GM18502 (cell line): ENCODE results near the gene ZNF273.
"Not testable (repeated sequence)": the region's sequence is repeated elsewhere in the genome, so short reads cannot be mapped to it uniquely, and the experiment has no call there.

Source experiments
- ATAC-seq: cut with Tn5 transposase; IDR thresholded peaks from one replicate; pipeline ENCODE4 v1.9.1; 2021; ENCODE audit warnings: mild to moderate bottlenecking; ENCODE audit not compliant: unreplicated experiment, poor library complexity

Gene ZNF273

DNA sequence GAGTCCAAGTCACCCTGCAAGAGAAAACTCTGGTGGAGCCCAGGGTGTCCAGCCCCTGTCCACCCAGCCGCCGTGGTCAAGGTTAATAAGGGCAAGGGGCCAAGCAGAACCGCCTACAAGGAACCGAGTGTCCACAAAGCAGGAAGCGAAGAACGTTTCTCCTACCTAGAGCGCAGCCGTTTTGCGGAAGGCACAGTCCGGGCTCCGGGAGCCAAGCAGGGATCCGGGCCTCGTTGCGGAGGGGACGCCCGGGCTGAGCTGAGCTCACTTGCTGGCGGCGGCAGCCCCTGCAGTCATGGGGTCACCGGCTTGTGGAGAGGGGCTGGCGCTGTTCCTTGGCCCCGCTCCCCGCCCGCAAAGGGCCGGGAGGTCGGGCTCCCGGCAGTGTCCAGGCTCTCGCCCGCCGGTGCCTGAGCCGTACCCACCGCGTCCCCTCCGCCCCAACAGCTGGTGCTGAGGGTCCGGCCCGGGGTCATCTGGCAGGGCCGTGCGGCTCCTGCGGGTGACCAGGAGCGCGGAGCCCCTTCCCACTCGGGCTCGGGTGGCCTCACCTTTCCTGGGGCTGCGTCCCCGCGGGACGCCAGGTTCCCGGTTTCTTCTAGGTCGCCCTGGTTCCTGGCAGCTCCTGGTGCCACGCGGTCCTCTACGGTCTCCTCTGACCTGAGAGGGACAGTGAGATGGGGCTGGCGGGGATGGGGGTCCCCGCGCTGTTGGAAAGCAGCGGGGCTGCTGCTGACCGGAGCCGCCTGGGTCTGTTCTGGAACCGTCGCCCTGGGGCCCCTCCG is 14.0 kb upstream of the ZNF273 start:
- ATAC-seq, result no peak

DNA sequence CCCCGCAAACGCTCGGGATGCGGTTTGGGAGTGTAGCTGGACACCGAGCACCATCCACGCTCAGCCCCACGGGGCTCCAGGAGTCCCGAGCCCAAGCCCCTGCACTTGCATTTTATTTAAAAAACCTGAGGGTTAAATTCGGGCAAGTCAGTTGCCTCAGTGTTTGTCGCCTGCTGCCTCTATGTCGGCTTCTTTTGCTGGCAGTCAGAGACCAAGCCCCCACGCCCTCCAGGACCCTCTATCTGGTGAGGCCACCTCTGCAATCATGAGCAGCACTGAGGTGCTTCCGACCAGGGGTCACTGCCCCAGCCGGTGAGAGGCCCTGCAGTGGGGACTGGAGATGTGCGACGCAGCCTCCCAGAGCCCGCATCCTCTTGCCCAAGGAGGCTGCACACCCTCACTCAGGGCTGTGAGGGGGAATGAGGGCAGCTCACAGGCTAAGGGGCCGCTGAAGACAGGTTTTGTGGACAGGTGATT is 13.3 kb upstream of the ZNF273 start:
- no peak for ATAC-seq

DNA sequence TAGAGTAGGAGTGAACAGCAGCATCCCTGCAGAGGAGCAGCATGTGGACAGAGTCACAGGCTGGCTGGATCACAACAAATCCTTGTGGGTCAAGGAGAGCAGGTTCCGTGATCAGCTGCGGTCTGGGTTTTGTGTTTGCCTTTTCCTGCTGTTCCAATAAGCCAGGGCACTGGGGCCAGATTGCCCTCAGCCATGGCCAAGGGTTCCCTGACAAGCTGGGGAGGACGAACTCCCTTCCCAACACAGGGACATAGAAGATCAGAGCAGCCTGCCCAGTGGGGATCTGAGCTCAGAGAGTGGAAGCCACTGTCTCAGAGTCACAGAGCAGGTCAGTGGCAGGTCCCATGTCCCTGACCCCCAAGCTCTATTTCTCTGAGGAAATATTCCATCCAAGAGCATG is 12.8 kb upstream of the ZNF273 start:
- ATAC-seq, result not testable (repeated sequence)

DNA sequence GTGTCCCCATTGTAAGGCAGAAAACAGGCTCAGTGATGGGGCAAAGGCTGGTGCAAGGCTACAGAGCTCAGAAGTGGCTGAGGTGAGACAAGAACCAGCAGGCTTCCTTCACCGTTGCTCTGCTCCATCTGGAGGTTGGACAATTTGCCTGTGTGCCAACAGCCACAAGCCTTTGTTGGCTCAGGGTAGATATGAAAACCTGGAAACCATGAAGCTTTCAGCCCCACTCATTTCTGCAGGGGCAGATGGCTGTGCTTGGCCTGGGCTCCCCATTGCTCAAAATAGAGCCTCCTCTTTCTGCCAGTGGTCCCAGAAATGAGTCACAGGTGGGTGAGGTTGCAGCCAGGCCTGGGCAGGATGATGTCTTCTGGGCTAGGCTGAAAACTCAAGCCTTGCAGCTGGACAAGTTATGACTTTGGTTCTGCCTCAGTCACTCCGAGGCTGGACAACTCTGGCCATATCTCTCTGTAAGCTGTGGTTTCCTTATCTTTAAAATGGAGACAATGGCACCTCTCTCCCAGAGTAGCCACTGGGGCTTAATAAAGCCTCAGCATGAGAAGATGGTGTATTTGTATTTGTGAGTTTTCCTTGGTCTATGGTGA is 12.2 kb upstream of the ZNF273 start:
- no peak for ATAC-seq

DNA sequence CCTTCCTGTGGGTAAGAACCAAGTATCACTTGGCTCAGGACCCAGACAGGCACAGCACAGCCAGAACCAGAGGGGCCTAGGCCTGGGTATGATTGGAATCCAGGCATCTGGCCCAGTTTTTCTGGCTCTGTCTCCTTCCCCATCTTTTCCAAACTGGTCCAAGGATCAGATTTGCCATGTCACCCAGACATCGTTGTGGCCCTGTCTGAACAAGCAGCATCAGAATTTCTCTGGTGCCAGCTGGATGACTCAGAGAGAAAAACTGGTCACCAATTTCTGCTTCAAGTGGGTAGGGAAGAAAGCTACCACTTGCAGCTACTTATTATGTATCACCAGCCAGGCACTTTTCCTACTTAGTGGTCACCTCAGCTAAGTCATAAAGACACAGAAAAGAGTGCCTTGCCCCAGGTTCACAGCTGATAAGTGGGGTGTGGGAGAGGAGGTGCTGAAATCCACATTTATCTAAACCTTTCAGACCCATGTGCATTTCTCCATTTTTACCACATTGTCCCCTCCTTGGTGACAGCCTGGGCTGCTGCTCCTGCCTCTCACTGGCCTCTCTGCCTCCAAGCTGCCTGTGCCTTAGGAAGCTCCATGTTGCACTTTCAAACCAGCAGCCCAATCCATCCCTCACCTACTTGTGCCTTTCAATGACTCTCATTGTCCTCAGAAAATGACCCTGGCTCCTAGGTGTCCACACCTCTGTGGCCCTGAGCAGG is 11.6 kb upstream of the ZNF273 start:
- not testable (repeated sequence) for ATAC-seq

DNA sequence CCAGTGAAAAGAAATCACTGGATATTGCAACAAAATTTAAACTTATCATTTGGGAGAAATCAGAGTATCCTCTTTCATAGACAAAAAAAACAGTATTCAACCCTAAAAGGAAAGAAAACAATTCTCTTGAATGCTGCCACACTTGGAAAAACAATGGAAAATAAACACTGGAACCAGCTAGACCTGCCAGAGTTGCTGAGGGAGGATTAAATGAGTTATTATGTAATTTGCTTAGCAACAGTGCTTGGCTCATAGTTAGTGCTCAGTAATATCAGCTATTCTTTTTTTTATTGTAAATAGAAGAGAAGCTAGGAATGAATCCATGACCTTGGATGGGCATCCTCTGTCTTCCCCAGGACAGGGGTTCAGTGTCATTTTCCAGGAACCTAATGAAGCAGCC is 11.0 kb upstream of the ZNF273 start:
- no peak for ATAC-seq

DNA sequence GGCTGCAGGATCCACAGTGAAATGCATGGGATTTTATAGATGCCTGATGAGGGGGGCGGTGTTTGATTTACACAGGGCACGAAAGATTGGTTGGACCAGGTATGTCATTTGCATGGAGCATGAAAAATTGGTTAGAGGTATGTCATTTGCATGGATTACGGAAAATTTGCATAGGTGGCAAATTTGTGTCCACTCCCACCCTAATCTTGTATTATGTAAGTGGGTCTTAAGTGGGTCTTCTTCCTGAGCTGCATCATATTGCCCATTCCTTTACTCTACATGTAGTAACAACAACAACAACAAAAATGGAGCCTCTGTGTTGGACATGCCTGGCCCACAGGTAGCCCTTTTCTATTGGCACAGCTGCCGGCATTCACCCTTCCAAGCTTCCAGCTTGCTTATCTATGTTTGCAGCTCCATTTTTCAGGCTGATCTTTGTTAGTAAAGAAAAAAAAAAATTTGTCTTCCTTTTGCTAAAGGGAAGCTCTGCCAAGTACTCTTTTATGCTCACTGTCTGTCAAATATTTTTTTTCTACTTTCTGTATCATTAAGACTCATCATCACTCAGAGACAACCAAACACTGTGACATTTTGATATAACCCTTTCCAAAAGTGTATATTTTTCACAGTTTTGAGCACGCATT is 10.3 kb upstream of the ZNF273 start:
- ATAC-seq, result no peak

DNA sequence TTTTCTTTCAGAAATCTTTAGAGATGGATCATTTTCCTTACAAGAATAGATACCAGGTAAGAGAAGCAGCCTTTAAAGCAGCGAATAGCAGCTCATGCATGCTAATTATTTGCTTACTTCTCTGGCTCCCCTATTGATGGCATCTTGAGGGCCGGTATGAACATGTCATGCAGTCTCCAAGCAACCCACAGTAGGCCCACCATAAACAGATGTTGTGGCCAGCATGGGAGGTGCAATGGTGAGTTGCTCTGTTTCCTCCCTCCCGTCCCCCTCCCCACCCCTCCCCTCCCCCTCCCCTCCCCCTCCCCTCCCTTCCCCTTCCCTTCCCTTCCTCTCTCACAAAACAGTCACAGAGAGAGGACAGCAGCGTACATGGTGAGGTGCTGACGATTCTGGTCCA is 9.7 kb upstream of the ZNF273 start:
- no peak for ATAC-seq

DNA sequence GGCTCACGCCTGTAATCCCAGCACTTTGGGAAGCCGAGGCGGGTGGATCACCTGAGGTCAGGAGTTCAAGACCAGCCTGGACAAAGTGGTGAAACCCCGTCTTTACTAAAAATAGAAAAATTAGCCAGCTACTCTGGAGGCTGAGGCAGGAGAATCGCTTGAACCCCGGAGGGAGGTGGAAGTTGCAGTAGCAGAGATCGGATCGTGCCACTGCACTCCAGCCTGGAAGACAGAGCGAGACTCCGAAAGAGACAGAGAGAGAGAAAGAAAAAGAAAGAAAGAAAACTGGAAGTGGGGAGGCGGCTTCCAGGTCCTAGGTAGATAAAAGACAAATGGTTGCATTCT is 640 bp upstream of the ZNF273 start:
- not testable (repeated sequence) for ATAC-seq

DNA sequence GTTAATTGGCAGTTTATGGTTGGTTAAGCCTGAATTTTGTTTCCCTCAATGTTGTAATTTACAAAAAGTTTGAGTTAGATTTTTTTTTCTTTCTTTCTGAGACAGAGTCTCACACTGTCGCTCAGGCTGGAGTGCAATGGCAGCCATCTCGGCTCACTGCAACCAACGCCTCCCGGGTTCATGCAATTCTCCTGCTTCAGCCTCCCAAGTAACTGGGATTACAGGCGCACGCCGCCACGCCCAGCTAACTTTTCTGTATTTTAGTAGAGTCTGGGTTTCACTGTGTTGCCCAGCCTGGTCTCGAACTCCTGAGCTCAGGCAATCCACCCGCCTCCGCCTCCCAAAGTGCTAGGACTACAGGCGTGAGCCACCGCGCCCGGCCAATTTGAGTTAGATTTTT is 935 bp downstream of the ZNF273 start:
- no peak for ATAC-seq

DNA sequence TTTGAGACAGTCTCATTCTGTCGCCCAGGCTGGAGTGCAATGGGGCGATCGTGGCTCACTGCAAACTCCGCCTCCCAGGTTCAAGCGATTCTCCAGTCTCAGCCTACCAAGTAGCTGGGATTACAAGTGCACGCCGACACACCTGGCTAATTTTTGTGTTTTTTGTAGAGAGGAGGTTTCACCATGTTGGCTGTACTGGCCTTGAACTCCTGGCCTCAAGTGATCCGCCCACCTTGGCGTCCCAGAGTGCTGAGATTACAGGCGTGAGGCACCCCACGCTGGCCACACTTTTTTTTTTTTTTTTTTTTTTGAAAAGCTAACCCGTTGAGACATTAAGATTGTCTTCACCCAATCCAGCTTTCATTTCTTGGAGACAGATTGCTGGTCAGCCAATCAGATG is 2.1 kb downstream of the ZNF273 start:
- ATAC-seq, result no peak

DNA sequence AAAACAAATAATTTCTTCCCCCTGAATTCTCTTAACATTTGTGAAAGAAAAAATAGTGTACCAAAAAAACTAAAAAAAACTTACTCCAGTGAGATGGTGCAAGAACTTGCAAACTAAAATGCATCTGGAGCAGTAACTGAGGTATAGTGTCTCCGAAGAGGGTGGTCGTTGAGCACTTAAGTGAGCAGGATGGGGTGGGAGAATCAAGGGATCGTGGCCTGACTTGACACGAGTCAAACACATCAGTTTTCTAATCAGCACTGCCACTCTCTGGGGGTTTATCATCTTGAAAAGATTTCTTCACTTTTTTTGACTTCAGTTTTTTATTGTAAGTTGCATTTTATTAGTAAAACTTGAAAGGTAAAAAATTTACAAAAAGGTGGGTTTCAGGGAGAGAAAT is 2.5 kb downstream of the ZNF273 start:
- no peak for ATAC-seq

DNA sequence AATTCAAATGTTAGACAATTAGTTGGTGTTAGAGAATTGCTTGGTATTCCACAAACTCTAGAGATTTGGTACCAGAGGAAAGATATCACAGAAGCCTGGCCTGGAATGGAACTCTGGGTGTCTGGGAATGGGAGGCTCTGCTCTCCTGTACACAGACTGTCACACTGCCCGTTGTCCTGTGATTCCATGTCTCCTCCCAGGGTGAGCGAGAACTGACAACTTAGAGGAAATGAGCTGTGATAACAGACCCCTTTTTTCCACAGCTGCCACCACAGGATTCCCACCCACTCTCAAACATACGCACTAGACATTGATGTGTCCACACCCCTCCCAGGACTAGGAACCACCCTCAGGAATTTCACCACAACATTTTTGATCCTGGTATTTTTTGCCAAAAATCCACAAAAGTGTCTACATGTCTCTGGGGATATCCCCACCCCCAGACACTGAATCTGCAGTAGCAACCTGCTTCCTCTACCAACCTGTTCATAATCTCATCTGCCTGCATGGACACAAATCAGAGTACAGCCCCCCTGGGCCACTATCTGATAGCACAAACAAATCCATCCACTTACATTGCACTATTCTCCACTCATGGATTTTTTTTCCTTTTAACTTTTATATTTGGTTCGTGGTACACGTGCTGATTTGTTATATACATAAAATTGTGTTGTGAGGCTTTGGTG is 4.7 kb downstream of the ZNF273 start:
- ATAC-seq, result no peak

DNA sequence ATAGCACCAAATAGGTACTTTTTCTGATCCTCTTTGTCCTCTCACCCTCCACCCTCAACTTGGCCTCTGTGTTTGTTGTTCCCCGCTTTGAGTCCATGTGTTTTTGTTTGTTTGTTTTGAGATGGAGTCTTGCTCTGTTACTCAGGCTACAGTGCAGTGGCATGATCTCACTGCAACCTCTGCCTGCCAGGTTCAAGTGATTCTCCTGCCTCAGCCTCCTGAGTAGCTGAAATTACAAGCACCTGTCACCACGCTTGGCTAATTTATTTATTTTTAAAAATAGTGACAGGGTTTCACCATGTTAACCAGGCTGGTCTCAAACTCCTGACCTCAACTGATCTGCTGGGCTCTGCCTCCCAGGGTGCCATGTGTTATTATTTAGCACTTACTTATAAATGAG is 5.3 kb downstream of the ZNF273 start:
- ATAC-seq, result no peak

DNA sequence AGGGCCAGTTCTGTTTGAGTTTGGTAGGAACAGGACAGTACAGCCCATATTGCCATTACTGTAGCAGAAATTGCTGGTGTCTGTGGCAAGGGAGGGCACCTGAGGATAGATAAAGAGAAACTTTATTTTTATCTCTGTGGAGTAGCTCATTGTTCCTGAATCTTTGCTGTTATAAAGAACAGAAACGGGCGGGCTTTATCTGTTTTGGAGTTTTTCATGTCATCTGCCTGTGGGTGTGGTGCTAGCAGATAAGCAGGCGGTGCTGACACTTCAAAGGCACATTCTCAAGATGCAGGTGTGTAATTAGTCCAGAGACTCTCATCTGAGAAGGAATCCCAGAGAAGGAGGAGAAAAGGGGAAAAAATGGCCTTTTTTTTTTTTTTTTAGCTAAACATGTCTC is 11.5 kb downstream of the ZNF273 start:
- ATAC-seq, result no peak

DNA sequence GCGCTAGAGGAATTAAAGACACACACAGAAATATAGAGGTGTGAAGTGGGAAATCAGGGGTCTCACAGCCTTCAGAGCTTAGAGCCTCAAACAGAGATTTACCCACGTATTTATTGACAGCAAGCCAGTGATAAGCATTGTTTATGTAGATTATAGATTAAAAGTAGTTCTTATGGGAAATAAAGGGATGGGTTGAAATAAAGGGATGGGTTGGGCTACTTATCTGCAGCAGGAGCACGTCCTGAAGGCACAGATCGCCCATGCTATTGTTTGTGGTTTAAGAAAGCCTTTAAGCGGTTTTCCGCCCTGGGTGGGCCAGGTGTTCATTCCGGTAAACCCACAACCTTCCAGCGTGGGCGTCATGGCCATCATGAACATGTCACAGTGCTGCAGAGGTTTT is 12.2 kb downstream of the ZNF273 start:
- ATAC-seq, result not testable (repeated sequence)

DNA sequence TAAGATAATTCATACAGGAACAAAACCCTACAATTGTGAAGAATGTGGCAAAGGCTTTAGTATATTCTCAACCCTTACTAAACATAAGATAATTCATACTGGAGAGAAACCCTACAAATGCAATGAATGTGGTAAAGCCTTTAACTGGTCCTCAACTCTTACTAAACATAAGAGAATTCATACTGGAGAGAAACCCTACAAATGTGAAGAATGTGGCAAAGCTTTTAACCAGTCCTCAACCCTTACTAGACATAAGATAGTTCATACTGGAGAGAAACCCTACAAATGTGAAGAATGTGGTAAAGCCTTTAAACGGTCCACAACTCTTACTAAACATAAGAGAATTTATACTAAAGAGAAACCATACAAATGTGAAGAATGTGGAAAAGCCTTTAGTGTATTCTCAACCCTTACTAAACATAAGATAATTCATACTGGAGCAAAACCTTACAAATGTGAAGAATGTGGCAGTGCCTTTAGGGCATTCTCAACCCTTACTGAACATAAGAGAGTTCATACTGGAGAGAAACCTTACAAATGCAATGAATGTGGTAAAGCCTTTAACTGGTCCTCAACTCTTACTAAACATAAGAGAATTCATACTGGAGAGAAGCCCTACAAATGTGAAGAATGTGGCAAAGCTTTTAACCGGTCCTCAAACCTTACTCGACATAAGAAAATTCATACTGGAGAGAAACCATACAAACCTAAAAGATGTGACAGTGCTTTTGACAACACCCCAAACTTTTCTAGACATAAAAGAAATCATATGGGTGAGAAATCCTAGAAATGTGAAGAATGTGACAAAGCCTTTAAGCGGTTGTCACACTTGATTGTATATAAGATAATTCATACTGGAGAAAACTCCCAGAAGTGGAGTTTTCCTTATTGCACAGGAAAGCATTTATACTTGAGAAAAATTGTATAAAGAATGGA is 25.4 kb downstream of the ZNF273 start:
- ATAC-seq, result not testable (repeated sequence)

DNA sequence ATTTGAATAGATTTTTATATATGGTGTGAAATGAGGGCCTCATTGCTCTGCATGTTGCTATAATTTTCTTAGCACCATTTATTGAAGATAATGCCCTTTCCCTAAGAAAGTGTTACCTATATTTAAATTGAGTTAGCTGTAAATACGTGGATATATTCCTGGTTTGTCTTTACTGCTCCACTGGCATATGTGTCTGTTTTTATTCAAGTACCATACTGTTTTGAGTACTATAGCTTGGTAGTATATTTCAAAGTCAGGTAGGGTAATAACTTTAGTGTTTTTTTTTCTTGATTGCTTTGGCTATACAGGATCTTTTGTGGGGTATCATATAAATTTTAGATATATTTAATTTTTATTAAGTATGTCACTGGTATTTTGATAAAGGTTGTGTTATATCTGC is 31.4 kb downstream of the ZNF273 start:
- no peak for ATAC-seq

DNA sequence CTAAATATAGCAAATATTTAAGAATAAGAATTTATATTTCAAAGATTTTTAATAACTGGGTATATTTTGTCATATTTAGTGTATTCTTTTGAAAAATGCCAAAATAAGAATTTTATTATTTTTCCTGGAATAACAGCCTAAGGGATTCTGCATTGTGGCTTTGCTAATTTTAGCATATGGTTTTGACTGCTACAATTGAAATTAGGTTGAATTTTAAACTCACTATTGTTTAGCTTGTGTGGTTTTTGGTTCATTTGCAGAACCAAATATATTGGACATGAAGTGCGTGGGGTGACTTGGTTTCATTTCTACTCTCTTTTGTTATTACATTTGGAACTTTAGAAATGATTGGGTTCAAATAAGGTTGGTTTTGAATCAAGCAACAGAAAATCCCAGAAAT is 35.5 kb downstream of the ZNF273 start:
- ATAC-seq, result no peak
